Measurements from ENCODE around the gene RPS10.

GRCh38 chr6:34373511-34373910, 52.4 kb downstream of the RPS10 start:
- TF ChIP-seq CTCF (IDR thresholded peaks at IDR 0.05; ENCODE audit: control extremely low read depth in 1 of 3, insufficient read depth in 1 of 3, low read depth in 1 of 3, low read length in 3 of 3) = no peak
- TF ChIP-seq NRF1 (IDR thresholded peaks at IDR 0.05; ENCODE audit: low read depth, low read length) = no peak
- TF ChIP-seq POLR2A (IDR thresholded peaks at IDR 0.05; ENCODE audit: control extremely low read depth in 1 of 2, low read depth in 2 of 2, low read length in 2 of 2) = no peak
- no peak for TF ChIP-seq TAF1 (IDR thresholded peaks at IDR 0.05; ENCODE audit: low read depth, low read length)
- TF ChIP-seq MAFK (IDR thresholded peaks at IDR 0.05; ENCODE audit: low read depth, low read length) = no peak
- no peak for TF ChIP-seq RBBP5 (IDR thresholded peaks at IDR 0.05; ENCODE audit: borderline replicate concordance, low read depth, low read length)
- TF ChIP-seq RNF2 (IDR thresholded peaks at IDR 0.05; ENCODE audit: borderline replicate concordance, low read depth, low read length, missing control alignments, poor library complexity, severe bottlenecking) = no peak
- no peak for TF ChIP-seq BACH1 (IDR thresholded peaks at IDR 0.05; ENCODE audit: low read length)
